Activated CD4-positive, alpha-beta T cell treated with anti-CD3 and anti-CD28 coated beads for 1 hour (primary cell): Measurements from ENCODE around the gene VPS18.

Source experiments
- DNase-seq: peaks from one replicate; pipeline ENCODE4 v3.0.0-alpha.2; 2020

The VPS18 gene

DNA sequence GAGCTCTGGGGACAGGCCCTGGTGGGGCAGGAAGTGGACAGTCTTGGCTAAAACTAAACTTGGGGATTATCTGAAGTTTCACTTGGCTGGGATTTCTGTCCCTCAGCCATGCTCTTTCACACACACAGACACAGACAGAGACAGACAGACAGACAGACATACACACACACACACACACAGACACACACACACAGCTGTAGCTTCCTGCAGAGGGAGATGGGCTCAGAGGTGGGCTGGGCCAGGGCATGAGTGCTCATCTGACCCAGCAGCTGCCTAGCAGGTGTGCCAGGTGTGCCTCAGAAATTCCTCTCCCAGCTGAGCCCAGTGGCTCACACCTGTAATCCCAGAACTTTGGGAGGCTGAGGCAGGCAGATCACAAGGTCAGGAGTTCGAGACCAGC, 23.5 kb upstream of the VPS18 start:
- DNase-seq = no peak

DNA sequence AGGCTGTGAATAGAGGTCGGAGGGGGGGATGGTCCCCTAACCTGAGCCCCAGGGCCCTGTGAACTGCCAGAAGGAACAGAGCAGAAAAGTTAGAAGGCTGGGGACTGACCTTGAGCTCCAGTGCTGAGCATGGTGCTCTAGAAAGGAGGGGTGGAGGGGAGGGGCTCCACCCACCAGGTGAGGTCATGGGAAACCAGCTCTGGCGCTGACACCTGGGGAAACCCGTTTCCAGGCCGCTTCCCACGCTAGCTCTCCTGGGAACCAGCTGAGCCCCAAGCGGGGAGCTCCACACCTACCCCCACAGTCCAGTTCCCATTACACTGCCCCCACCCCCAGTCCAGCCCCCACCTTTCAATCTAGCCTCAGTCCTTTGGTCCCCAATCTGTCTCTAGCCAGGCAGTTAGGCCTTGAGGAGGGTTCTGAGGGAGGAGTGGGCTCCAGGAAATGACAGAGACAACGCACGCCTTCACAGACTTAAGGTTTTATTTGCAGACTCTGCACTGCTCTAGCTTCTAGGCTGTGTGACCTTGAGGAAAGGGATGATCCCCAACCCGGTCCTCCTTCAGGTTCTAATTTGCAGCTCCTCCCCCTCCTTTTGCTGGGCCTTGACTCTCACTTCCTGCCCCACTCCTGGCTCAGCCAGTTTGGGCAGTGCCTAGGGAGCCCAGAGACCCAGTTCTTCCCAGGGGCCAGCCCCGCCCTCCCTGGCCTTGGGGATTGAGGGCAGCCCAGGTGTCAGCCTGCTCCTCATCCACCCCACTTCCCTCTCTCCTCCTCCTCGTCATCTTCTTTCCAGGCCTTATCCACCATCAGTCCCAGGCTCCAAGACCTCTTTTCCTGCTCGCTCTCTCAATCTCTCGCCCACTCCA, 22.3 kb upstream of the VPS18 start:
- no peak for DNase-seq

DNA sequence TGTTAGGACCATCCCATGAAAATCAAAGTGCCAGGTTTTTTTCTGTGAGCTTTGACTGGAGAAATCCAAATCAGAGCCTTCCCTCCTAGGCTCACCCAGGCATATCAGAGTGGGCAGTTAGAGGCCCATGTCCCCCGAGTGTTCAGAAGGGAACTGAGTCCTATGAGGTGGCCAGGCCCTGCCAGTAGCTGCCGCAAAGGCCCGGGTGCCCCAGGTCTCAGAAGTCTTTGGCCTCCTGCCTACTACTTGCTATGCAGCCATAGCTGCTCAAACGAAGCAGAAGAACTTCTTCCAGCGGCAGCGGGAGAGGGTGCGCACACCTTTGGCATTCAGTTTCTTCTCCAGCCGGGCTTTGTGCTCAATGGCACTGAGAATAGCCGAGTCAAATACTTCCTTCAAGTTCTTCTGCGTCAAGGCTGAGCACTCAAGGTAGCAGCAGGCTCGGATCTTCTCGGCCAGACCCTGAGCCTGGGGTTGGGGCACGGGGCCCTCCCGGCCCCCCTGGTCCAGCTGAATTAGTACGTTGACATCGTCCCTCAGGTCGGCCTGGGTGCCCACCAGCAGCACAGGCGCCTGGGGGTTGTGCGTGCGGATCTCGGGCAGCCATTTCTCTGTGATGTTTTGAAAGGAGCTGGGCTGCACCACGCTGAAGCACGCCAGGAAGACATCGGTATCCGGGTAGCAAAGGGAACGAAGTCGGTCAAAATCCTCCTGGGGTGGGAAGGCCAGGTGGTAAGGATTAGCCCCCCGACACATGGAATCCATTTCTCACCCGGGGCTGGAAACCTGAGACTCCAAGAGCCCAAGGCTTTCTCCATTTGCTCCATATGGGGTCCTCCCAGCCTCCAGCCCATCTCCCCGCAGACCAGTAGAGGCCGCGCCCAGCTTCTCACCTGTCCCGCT, 21.2 kb upstream of the VPS18 start:
- no peak for DNase-seq

DNA sequence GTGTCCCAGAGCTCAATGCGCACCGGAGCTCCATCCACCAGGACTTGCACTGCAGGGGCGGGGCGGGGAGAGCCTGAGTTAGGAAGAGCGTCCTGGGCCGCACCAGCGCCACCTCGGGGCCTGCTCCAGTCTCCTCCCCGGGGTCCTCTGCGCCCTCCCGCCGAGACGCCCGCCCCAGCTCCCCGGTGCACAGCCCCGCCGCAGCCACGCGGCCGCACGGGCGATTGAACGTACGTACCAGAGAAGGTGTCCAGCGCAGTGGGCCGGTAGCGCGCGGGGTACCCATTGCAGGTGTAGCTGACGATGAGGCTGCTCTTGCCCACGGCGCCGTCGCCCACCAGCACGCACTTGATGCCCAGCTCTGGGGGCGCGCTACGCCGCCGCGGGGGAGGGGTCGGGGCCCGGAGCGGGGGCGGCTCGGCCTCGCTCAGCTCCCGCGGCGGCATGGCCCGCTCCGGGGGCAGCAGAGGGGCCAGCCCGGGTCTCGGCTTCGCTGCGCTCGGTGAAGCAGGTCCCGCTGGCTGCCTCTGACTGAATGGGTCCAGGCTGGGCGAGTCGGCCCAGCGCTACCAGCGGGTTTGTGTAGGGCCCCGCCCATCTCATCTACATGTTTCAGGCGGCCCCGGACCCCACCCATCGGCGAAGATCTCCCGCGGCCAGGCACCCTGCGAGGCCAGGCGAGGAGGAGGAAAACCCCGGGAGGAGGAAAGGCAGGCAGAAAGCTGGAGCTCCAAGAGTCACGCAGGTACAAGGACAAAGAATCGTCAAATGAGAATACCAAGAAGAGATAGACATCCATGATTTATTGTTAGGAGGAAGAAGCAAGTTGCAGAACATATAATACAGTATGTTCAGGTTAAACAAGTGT, 20.3 kb upstream of the VPS18 start, which contains the start of gene RHOV:
TSS of gene RHOV (minus strand) at position 541 of the 868 bp plus-strand sequence. CDS start at position 446, 95 bp downstream.
- DNase-seq = peak; percentile 34

DNA sequence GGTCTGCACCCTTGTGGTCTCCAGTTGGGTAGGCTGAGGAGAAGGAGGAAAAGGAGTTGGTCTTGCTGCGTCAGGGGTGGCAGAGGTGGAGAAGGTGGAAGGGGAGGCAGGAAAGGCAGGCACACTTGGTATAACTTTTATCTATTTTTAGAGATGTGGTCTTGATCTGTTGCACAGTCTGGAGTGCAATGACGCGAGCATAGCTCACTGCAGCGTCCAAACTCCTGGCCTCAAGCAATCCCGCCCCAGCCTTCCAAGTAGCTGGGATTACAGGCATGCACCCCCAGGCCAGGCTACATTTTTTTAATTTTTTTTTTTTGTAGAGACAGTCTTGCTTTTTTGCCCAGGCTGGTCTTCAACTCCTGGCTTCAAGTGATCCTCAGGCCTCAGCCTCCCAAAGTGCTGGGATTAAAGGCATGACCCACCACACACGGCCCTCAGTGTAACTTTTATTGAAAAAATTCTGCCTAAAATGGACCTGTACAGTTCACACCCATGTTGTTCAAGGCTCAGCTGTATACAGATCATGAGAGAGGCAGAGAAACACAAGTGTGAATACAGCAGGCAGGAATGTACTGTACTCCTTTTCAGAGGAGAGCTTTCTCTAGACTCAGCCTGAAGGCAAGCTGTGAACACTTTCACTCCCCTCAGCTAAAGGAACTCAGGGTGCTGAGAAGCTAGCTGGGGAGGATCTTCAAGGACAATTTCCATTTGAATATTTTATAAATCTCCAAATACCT, 18.1 kb upstream of the VPS18 start:
- DNase-seq = no peak

DNA sequence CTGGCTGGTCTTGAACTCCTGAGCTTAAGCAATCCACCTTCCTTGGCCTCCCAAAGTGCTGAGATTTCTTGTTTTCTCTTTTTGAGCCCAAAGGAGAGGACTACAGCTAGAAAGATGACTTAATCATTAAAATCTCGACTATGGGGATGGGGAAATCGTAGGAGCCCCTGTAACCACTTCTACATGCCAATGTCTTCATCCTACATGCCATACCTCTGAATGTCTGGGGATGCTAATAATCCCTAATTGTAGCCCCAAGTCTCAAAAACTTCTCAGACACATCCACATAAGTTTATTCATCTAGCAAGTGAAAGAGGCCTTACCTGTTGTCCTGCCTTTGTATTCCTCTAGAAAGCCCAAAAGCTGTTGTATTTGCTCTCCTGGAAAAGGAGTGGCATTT, 16.6 kb upstream of the VPS18 start:
- DNase-seq = no peak

DNA sequence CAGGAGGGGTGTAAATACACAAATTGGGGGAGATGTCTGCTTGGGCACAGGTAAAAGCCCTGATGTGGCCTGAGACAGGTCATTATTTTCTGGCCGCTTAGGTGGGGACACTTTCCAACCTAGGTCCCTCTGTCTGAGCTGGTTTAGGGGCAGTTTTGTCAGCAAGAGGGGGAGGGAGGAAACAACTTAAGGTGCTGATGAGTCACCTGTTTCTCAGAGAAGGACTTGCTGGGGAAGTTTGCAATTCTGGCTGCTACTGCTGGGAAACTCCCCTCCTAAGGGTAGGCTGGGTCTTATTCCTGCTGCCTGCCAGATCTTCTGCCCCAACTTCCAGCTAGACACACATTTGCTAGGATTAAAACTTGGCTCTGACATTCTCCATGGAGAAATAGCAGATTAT, 15.5 kb upstream of the VPS18 start:
- no peak for DNase-seq

DNA sequence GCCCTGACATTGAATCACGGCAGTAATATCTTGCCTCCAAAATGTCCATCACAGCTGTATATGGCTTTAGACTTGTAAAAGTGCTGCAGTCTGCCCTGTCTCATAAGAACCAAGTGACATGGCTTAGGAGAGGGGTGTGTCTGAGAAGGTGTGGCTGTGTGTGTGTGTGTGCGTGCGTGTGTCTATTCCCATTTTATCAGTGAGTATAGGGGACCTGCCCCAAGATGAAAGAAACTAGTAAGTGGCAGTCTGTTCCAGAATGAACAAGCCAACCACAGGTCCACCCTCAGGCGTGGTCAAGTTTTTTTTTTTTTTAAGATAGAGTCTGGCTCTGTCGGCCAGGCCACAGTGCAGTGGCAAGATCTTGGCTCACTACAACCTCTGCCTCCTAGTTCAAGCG, 14.6 kb upstream of the VPS18 start:
- no peak for DNase-seq

DNA sequence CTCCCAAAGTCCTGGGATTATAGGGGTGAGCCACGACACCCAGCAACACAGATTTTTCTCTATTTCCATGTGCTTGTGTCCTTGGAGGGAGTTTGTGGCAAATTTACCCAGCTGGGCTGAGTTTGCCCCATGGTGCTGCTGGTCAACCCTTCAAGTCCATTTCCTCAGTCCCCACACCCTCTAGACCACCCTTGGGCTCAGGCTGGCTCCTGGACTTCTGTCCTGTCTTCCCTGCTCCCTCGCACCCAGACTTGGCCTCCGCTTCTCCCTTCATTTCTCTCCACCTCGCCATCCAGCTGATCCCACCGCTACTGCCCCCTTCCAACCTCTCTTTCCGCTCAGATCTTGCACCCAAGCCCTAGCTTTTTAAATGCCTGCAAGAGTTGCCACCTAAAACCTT, 12.9 kb upstream of the VPS18 start:
- no peak for DNase-seq

DNA sequence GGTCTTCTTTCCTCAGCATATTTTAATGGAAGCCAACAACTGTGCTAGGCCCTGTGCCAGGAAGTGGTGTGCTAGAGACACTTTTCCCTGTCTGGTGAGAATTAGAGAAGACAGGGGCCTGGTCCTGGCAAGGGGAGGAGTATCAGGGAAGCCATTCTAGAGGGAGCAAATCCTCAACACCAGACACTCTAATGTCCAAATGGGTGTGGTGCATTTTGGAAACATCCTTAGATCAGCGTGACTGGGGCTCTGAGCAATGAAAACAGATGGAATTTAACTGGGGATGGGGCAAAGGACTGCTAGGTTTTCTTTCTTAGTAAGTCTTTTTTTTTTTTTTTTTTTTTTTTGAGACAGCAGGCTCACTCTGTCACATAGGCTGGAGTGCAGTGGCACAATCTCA, 7.7 kb upstream of the VPS18 start:
- no peak for DNase-seq

DNA sequence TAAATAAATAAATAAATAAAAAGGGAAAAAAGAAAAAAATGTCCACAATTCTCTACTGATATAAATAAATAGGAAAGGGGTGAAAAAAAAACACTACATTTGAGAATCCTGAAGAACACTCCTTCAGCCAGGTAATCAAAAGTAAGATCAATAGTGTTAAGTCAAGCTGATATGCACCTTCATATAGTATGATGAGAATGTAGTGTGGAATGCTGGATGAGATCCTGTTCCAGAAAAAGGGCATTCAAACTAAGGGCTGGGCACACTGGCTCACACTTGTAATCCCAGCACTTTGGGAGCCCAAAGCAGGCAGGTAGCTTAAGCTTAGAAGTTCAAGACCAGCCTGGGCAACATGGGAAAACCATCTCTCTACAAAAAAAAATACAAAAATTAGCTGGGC, 5.1 kb upstream of the VPS18 start:
- DNase-seq = no peak

DNA sequence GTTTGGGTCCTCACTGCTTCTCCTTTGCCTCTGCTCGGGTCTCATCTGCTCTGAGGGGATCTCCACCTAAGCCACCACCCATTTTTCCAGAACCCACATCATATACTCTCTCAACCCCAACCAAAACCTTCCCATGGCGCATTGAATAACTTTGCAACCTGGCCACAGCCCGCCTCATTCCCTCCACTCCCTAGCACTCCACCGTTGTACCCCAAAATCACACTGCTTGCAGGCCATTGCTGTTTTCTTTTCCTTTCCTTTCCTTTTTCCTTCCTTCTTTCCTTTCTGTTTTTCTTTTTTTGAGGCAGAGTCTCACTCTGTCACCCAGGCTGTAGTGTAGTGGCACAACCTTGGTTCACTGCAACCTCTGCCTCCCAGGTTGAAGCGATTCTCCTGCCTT, 3.1 kb upstream of the VPS18 start:
- no peak for DNase-seq

DNA sequence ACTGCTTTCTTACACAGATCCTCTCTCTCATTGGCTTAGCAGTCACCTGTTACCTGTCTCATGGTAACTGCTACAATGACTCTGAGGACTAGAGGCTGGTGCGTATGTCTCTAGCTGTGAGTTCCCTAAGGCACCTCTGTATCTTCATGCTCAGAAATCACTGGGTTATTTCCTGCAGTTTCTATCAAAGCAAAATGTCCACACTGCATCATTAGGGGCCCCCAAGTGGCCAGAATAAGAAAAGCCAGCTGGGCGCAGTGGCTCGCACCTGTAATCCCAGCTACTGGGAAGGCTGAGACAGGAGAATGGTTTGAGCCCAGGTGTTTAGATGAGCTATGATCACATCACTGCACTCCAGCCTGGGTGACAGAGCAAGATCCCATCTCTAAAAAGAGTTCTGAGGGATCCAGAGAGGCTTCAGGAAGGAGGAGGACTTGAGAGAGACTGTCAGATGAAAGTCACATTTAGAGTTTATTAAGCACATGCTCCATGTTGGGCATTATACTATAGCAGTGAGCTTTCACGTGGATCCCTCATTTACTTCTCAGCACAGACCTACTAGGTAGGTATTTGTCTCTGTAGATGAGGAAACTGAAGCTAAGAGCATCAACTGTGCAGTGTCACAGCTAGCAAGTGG, 2.3 kb upstream of the VPS18 start:
- no peak for DNase-seq

DNA sequence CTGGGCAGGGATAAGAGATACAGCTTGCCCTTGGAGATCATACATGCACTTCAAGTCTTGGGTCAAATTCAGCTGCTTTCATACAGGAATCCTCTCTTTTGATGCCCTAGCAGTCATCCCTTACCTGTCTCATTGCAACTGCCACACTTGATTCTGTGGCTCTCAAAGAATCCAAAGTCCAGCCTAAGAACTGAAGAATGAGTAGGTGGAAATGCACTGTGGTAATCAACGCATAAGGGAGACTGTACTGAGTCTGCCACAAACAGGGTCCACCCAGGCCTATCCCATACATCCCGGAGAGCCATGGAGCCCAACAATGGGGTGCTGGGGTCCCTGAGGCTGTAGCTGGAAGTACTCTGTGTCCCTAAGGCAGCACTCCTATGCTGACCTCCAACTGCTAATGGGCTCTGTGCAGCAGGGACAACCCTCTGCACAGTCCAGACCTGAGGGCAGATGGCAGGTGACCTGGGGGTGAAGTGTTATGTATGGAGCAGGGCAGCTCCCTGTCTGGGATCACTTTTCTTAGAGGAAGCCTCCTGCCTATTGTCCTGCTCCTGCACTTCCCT, 1.7 kb upstream of the VPS18 start:
- DNase-seq = no peak

DNA sequence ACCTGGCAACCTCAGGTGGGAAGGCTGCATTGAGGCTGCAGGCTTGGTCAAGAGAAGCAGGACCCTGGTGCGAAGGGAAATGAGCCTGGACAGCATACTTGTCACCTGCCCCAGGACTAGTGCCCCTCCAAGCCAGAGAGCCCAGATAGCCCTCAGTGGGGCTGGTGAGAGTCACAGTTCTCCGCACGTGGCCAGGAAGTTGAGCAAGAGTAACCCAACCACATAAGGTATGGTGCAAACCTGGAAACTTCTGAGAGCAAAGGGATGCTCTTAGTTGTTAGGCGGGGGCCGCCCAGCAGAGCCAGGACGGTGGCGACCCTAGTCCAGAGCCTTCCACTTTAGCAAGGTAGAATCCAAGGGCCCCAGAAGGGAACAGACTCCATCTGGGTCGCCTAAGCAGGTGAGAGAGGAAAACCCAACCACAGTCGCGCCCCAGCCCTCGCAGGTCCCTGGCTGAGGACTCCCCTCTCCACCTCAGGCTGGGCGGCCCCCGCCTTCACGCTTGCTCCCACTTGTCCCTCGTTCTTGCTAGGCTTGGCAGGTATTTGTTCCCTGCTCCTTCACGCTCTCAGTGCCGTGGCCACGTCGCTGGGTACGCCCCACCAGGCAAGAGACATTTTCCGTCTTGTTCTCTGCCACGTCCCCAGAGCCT, 1.1 kb upstream of the VPS18 start:
- DNase-seq = no peak

DNA sequence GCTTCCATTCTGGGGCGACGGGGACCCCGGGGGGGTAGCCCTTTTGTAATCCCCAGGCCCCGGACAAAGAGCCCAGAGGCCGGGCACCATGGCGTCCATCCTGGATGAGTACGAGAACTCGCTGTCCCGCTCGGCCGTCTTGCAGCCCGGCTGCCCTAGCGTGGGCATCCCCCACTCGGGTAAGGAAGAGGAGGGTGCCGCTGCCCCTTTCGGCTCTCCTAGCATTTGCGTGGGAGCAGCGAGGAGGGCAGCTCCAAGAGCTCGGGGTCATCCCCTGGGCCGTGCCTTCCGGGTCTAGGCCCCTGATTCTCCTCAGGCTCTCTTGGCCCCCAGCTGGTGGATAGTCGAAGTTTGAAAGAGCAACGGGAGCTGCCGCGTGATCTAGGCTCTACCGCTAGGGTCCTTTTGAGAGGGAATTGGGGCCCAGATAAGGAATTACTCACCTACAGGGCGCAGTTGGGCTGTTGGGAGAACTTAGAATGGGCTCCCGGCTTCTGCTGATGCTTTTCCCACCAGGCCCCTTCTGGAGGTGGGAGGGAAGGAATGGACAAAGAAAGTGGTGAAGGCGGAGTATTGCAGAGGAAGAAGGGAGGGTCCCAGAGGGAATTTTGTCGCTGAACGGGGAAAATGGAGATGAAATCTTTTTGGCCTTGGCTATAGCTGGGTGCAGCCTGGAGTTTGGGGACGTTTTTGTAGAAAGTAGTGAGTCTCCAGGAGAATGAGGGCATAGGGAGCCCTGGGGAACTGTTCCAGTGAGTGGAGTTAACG, 615 bp downstream of the VPS18 start:
- DNase-seq = peak; percentile 41

DNA sequence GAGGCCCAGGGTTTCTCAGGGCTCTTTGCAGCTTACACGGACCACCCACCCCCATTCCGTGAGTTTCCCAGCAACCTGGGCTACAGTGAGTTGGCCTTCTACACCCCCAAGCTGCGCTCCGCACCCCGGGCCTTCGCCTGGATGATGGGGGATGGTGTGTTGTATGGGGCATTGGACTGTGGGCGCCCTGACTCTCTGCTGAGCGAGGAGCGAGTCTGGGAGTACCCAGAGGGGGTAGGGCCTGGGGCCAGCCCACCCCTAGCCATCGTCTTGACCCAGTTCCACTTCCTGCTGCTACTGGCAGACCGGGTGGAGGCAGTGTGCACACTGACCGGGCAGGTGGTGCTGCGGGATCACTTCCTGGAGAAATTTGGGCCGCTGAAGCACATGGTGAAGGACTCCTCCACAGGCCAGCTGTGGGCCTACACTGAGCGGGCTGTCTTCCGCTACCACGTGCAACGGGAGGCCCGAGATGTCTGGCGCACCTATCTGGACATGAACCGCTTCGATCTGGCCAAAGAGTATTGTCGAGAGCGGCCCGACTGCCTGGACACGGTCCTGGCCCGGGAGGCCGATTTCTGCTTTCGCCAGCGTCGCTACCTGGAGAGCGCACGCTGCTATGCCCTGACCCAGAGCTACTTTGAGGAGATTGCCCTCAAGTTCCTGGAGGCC, 5.4 kb downstream of the VPS18 start:
- DNase-seq = no peak

DNA sequence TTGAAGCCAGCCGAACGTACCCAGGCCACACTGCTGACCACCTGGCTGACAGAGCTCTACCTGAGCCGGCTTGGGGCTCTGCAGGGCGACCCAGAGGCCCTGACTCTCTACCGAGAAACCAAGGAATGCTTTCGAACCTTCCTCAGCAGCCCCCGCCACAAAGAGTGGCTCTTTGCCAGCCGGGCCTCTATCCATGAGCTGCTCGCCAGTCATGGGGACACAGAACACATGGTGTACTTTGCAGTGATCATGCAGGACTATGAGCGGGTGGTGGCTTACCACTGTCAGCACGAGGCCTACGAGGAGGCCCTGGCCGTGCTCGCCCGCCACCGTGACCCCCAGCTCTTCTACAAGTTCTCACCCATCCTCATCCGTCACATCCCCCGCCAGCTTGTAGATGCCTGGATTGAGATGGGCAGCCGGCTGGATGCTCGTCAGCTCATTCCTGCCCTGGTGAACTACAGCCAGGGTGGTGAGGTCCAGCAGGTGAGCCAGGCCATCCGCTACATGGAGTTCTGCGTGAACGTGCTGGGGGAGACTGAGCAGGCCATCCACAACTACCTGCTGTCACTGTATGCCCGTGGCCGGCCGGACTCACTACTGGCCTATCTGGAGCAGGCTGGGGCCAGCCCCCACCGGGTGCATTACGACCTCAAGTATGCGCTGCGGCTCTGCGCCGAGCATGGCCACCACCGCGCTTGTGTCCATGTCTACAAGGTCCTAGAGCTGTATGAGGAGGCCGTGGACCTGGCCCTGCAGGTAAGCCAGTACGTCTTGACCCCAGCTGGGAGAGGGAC, 6.2 kb downstream of the VPS18 start:
- no peak for DNase-seq

DNA sequence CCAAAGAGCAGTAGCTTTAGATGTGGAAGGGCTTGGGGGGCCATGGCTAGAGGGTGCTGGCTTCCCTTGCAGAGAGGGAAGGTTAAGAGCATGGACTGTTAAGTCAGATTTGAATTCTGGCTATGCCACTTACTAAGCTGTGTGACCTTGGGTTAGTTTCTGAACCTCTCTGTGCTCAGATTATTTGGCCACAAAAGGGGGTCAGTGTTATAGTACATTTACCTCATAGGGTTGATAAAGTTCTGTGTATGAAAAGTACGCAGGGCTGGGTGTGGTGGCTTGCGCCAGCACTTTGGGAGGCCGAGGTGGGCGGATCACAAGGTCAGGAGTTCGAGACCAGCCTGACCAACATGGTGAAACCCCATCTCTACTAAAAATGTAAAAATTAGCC, 6.8 kb downstream of the VPS18 start:
- no peak for DNase-seq
